H1 (cell line): Measurements from ENCODE around the gene MAPK14. TPM values are rescaled to one million over a fixed set of nuclear protein-coding genes. Genes with fewer than 3 reads are reported as not detected.

Experiments
- CTCF ChIA-PET: fragments of 300-600 bp; sonication (Branson Sonifier 250); formaldehyde crosslinking; loops from one replicate; lab custom pipeline; 2021; ENCODE audit not compliant: partially characterized antibody; lab: Charles Lee
- POLR2A ChIA-PET: fragments of 300-600 bp; sonication (Branson Sonifier 250); formaldehyde crosslinking; loops from one replicate; lab custom pipeline; 2021; ENCODE audit warnings: inconsistent platforms; ENCODE audit not compliant: partially characterized antibody; lab: Charles Lee
- DNase-seq, 2 experiments: peaks; one replicate each; pipeline versions ENCODE4 v3.0.0 to v3.0.0-alpha.2; 2010 to 2022; ENCODE audit warnings: low spot score in 2 of 2, low read depth in 1 of 2, mixed read lengths in 1 of 2
- FAIRE-seq: peaks from 2 replicates; lab custom pipeline; 2011; peaks lifted over from hg19 to GRCh38; lab: Jason Lieb, UNC
- H2AFZ ChIP-seq: 2 replicates; pipeline ENCODE4 v1.8.1; 2012; ENCODE audit warnings: low read length, inconsistent platforms
- H2AK5ac ChIP-seq: 2 replicates; pipeline ENCODE4 v1.6.1; 2013; ENCODE audit warnings: low read depth, low read length
- H2BK120ac ChIP-seq: replicated peaks from 2 replicates; pipeline ENCODE3; 2013; ENCODE audit warnings: low read depth, low read length, inconsistent platforms
- H2BK12ac ChIP-seq: 2 replicates; pipeline ENCODE4 v1.6.1; 2013; ENCODE audit warnings: low read depth, low read length
- H2BK15ac ChIP-seq: 2 replicates; pipeline ENCODE4 v1.6.1; 2013; ENCODE audit warnings: low read length
- H2BK20ac ChIP-seq: 2 replicates; pipeline ENCODE4 v1.6.1; 2013; ENCODE audit warnings: low read length
- H2BK5ac ChIP-seq: 2 replicates; pipeline ENCODE4 v1.6.1; 2013; ENCODE audit warnings: low read depth, low read length
- H3K14ac ChIP-seq: 2 replicates; pipeline ENCODE4 v1.6.1; 2013; ENCODE audit warnings: inconsistent platforms; ENCODE audit not compliant: insufficient read length
- H3K18ac ChIP-seq: 2 replicates; pipeline ENCODE4 v1.6.1; 2013; ENCODE audit warnings: low read length; ENCODE audit errors: extremely low read depth
- H3K23ac ChIP-seq: 2 replicates; pipeline ENCODE4 v1.6.1; 2013; ENCODE audit warnings: inconsistent platforms; ENCODE audit not compliant: insufficient read length
- H3K23me2 ChIP-seq: 2 replicates; pipeline ENCODE4 v1.6.1; 2013; ENCODE audit warnings: low read depth, low read length
- H3K27ac ChIP-seq: 2 replicates; pipeline ENCODE4 v1.6.1; 2011; ENCODE audit warnings: low read depth, low read length, inconsistent platforms
- H3K27me3 ChIP-seq, 4 experiments: replicated peaks in 1 of 4; 1 replicate in 1 of 4; 2 replicates in 3 of 4; pipeline versions ENCODE4 v1.6.1 to v1.8.1; 2011 to 2013; ENCODE audit warnings: low read length in 3 of 4, mild to moderate bottlenecking in 3 of 4, inconsistent platforms in 2 of 4, mixed read lengths in 2 of 4, moderate library complexity in 1 of 4; ENCODE audit not compliant: control insufficient read depth in 3 of 4, insufficient read depth in 3 of 4; ENCODE audit errors: extremely low read depth in 1 of 4
- H3K36me3 ChIP-seq, 4 experiments: 2 replicates each; pipeline versions ENCODE4 v1.6.1 to v1.8.1; 2011 to 2013; ENCODE audit warnings: mild to moderate bottlenecking in 4 of 4, low read length in 3 of 4, moderate library complexity in 2 of 4, control low read depth in 1 of 4, inconsistent platforms in 1 of 4; ENCODE audit not compliant: insufficient read depth in 4 of 4, control insufficient read depth in 2 of 4
- H3K4ac ChIP-seq: replicated peaks from 2 replicates; pipeline ENCODE3; 2013; ENCODE audit warnings: low read length, low read depth, mixed read lengths, inconsistent platforms; ENCODE audit not compliant: insufficient read length
- H3K4me1 ChIP-seq, 4 experiments: replicated peaks in 1 of 4; 1 replicate in 1 of 4; 2 replicates in 3 of 4; pipeline versions ENCODE4 v1.6.1 to v1.8.1; 2011 to 2013; ENCODE audit warnings: low read length in 3 of 4, inconsistent platforms in 2 of 4, mixed read lengths in 1 of 4; ENCODE audit not compliant: insufficient read depth in 4 of 4, control insufficient read depth in 3 of 4
- H3K4me2 ChIP-seq, 2 experiments: 2 replicates each; pipeline versions ENCODE4 v1.6.1 to v1.8.1; 2011 to 2013; ENCODE audit warnings: low read depth in 2 of 2, low read length in 2 of 2, control low read depth in 1 of 2, inconsistent platforms in 1 of 2, mild to moderate bottlenecking in 1 of 2; ENCODE audit not compliant: insufficient read depth in 1 of 2
- H3K4me3 ChIP-seq, 4 experiments: fragments of 200-600, 300-600 bp in 1 of 4; sonication (generic), shearing (Covaris generic), sonication (Bioruptor Twin) in 1 of 4; 2 replicates each; pipeline versions ENCODE4 v1.5.1 to v1.8.1; 2011 to 2016; ENCODE audit warnings: low read length in 4 of 4, low read depth in 3 of 4, control low read depth in 2 of 4, inconsistent platforms in 2 of 4, mild to moderate bottlenecking in 2 of 4, mixed read lengths in 1 of 4, moderate library complexity in 1 of 4; ENCODE audit not compliant: insufficient read depth in 2 of 4; ENCODE audit errors: extremely low read depth in 1 of 4
- H3K56ac ChIP-seq: replicated peaks from 2 replicates; pipeline ENCODE3; 2013; ENCODE audit warnings: low read depth, mild to moderate bottlenecking, mixed read lengths, low read length, inconsistent platforms; ENCODE audit not compliant: insufficient read length
- H3K79me1 ChIP-seq: 2 replicates; pipeline ENCODE4 v1.6.1; 2013; ENCODE audit warnings: low read depth, low read length, control low read depth
- H3K79me2 ChIP-seq, 2 experiments: 2 replicates each; pipeline versions ENCODE4 v1.6.1 to v1.8.1; 2012 to 2013; ENCODE audit warnings: low read length in 2 of 2, mild to moderate bottlenecking in 2 of 2, inconsistent platforms in 1 of 2; ENCODE audit not compliant: insufficient read depth in 2 of 2, control insufficient read depth in 1 of 2
- H3K9ac ChIP-seq, 4 experiments: replicated peaks in 1 of 4; 1 replicate in 1 of 4; 2 replicates in 3 of 4; pipeline versions ENCODE4 v1.6.1 to v1.8.1; 2011 to 2013; ENCODE audit warnings: low read depth in 3 of 4, low read length in 3 of 4, control low read depth in 2 of 4, mild to moderate bottlenecking in 2 of 4, moderate library complexity in 2 of 4, inconsistent platforms in 1 of 4; ENCODE audit errors: extremely low read depth in 1 of 4
- H3K9me3 ChIP-seq, 2 experiments: 2 replicates each; pipeline versions ENCODE4 v1.6.1 to v1.8.1; 2012 to 2013; ENCODE audit warnings: mild to moderate bottlenecking in 2 of 2, moderate library complexity in 2 of 2, control low read depth in 1 of 2, inconsistent platforms in 1 of 2, low read depth in 1 of 2, low read length in 1 of 2, mixed read lengths in 1 of 2; ENCODE audit not compliant: insufficient read depth in 2 of 2
- H4K20me1 ChIP-seq, 2 experiments: replicated peaks in 1 of 2; 2 replicates each; pipeline versions ENCODE3 to v1.8.1; 2011 to 2013; ENCODE audit warnings: inconsistent platforms in 2 of 2, low read length in 2 of 2, mild to moderate bottlenecking in 1 of 2; ENCODE audit not compliant: insufficient read depth in 2 of 2, control insufficient read depth in 1 of 2
- H4K5ac ChIP-seq: 2 replicates; pipeline ENCODE4 v1.6.1; 2013; ENCODE audit warnings: low read length, low read depth, mixed read lengths, inconsistent platforms; ENCODE audit not compliant: insufficient read length
- H4K8ac ChIP-seq: 2 replicates; pipeline ENCODE4 v1.8.0; 2013; ENCODE audit warnings: mild to moderate bottlenecking, moderate library complexity, low read length, inconsistent platforms; ENCODE audit not compliant: insufficient read depth; ENCODE audit errors: extremely low read depth
- H4K91ac ChIP-seq: replicated peaks from 2 replicates; pipeline ENCODE3; 2013; ENCODE audit warnings: low read length, mixed read lengths, inconsistent platforms; ENCODE audit not compliant: insufficient read length
- BRCA1 ChIP-seq: IDR thresholded peaks from 2 replicates; pipeline ENCODE4 v1.6.1; 2012; ENCODE audit warnings: low read depth, low read length, improper control_type of control experiment
- EP300 ChIP-seq, 2 experiments: IDR thresholded peaks; 1 replicate in 1 of 2; 2 replicates in 1 of 2; pipeline ENCODE4 v1.6.1; 2011 to 2012; ENCODE audit warnings: low read depth in 2 of 2, low read length in 2 of 2, mild to moderate bottlenecking in 2 of 2, borderline replicate concordance in 1 of 2, inconsistent platforms in 1 of 2, moderate library complexity in 1 of 2
- JUND ChIP-seq: IDR thresholded peaks from 2 replicates; pipeline ENCODE4 v1.6.1; 2011; ENCODE audit warnings: mild to moderate bottlenecking, improper control_type of control experiment, low read length
- KDM1A ChIP-seq: fragments of 200-600, 300-600 bp; sonication (generic); IDR thresholded peaks from 2 replicates; pipeline ENCODE4 v1.7.1; 2016; ENCODE audit warnings: mild to moderate bottlenecking, low read length, borderline replicate concordance
- RFX5 ChIP-seq: IDR thresholded peaks from 2 replicates; pipeline ENCODE4 v1.6.1; 2011; ENCODE audit warnings: low read depth, low read length, improper control_type of control experiment, borderline replicate concordance
- TAF1 ChIP-seq: IDR thresholded peaks from 2 replicates; pipeline ENCODE4 v1.6.1; 2011; ENCODE audit warnings: mild to moderate bottlenecking, low read depth, low read length
- WGBS, 2 experiments: shearing (Covaris generic) in 1 of 2; methylation state at CpG; one replicate each; pipeline versions ENCODE4 v1.1.6 to v1.1.7; 2013 to 2015; ENCODE audit warnings: low lambda C conversion rate in 2 of 2, mixed read lengths in 2 of 2, inconsistent platforms in 1 of 2, low coverage in 1 of 2, missing lambda C conversion rate in 1 of 2; ENCODE audit not compliant: insufficient replicate concordance in 2 of 2, insufficient coverage in 1 of 2, insufficient read length in 1 of 2; ENCODE audit errors: extremely low coverage in 1 of 2, missing lambda C conversion rate in 1 of 2; 5-methylcytosine and 5-hydroxymethylcytosine counted together
- polyA plus RNA-seq, 7 experiments: library from polyadenylated mRNA; depleted of rRNA in 3 of 7; stranded (reverse) in 5 of 7; unstranded in 2 of 7; fragments of >200 nt in 5 of 7; fragments of 200-250 nt in 2 of 7; gene quantifications; 1 replicate in 5 of 7; 2 replicates in 1 of 7; 4 replicates in 1 of 7; pipeline versions ENCODE4 v1.2.1 to v1.2.3, GENCODE V29; 2011 to 2013; ENCODE audit warnings: missing spikeins in 2 of 7, mixed read lengths in 2 of 7
- total RNA-seq: library from RNA; stranded (reverse); fragmentation: NEBNext Ultra II Directional; extraction: Animal tissue kit (Norgen Biotek cat#: 25700); gene quantifications from 2 replicates; pipeline ENCODE4 v1.2.1, GENCODE V29; 2021

The MAPK14 gene
- total and polyA plus RNA-seq, 2 of the 8 experiments (the other 6 are each of a cell fraction or from before 2014, with no cell fraction given), result 18.1 to 39.3 TPM

DNA sequence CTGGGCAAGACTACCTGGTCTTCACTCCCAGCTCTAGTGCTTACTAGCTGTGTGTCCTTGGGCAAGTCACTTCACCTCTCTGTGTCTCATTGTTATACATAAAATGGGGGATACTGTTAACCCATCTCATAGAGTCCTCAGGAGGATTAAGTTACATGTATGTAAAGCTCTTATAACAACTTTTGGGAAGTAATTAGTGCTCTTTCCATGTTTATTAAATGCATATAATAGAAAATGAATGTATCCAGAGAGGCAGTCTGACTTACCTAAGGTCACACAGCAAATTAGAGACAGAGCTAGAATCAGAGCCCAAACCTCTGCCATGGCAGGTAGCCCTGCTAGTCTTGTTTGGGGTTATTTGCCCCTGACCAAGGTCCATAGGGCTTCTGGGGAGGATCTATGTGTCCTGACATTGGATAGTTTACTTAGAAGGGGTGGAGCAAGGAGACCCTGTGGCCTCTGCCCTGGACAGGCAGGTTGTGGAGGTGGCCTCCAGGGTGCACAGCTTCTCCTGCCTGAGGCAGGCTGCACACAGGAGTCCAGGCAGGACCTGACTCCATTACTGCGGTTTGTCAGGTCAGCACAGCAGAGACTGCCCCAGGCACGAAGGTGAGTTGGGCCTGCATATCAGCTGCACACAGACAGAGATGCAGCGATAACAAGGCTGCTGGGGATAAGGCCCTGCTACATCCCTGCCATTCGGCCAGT, 94.3 kb downstream of the MAPK14 start:
- no peak overlapping the region for H2AK5ac ChIP-seq
- TF ChIP-seq BRCA1 (no peak), TAF1 (no peak), KDM1A (peak; percentile 53; the same call in 1 of the 2 replicates), EP300 (IDR thresholded peaks at IDR 0.05; ENCODE audit: borderline replicate concordance in 1 of 2, low read depth in 2 of 2, low read length in 2 of 2) (no peak), JUND (no peak), RFX5 (no peak)
- CTCF ChIA-PET, result interaction anchor here (0.6 to 2.7 kb wide), 11 partner anchors 9 to 239 kb away, joined by 3 to 19 read pairs (median 3); no protein-coding TSS in a partner anchor

More for the DNA sequence above, 94.3 kb downstream of the MAPK14 start:
- Histone ChIP-seq H3K23me2 (no peaks in the 10 kb centered on the region; the same call in 1 of the 2 replicates), H2BK15ac (no peak overlapping the region; the same call in 1 of the 2 replicates), H2AFZ (no peak overlapping the region), H3K9ac (no peak overlapping the region), H3K4me1 (peaks cover 4 to 7% (median 6%) of the 10 kb centered on the region in 4 experiments; a peak in 6 of 7 replicates), H4K91ac (no peak overlapping the region), H2BK5ac (no peak overlapping the region), H3K36me3 (no peaks in the 10 kb centered on the region), H2BK120ac (no peak overlapping the region), H3K4me3 (no peak overlapping the region), H2BK20ac (no peak overlapping the region), H3K23ac (no peak overlapping the region), H3K18ac (no peak overlapping the region), H3K9me3 (no peaks in the 10 kb centered on the region), H3K4ac (no peak overlapping the region), H3K56ac (no peak overlapping the region), H4K8ac (no peak overlapping the region), H3K79me1 (no peaks in the 10 kb centered on the region), H3K79me2 (no peaks in the 10 kb centered on the region), H2BK12ac (peak overlapping the region; percentile 69; the same call in 1 of the 2 replicates), H4K5ac (no peak overlapping the region), H3K27me3 (no peaks in the 10 kb centered on the region), H3K27ac (no peak overlapping the region), H4K20me1 (peaks cover 0 to 2% of the 10 kb centered on the region in 2 experiments), H3K14ac (no peak overlapping the region), H3K4me2 (no peak overlapping the region)
- WGBS, 2 experiments, result 90% methylated on average over 4 of the region's 4 CpGs; no CpG with 5 or more reads in 1 of the 2 experiments
- DNase-seq (no peak), FAIRE-seq (no peak)
- POLR2A ChIA-PET, result interaction anchor here (0.6 to 2.0 kb wide), 8 partner anchors 8 to 856 kb away, joined by 3 to 10 read pairs (median 4); no protein-coding TSS in a partner anchor
